Hepatocyte (in vitro differentiated cells): ENCODE data around the gene GMIP.

Experiments
- CTCF ChIP-seq: fragments of 200-600 bp; sonication (generic); IDR thresholded peaks from 2 replicates; pipeline ENCODE4 v1.5.1; 2016; ENCODE audit warnings: antibody characterized with exemption, mild to moderate bottlenecking; ENCODE audit not compliant: poor library complexity
- EZH2 ChIP-seq: fragments of 200-600 bp; sonication (generic); IDR thresholded peaks from 2 replicates; pipeline ENCODE4 v1.6.1; 2016; ENCODE audit warnings: antibody characterized with exemption, mild to moderate bottlenecking, borderline replicate concordance
- EZH2phosphoT487 ChIP-seq: fragments of 200-600 bp; sonication (generic); IDR thresholded peaks from one replicate; pipeline ENCODE4 v1.6.1; 2018; ENCODE audit warnings: antibody characterized with exemption, mild to moderate bottlenecking, low read depth, moderate library complexity; ENCODE audit not compliant: unreplicated experiment, severe bottlenecking

- no peak for TF ChIP-seq EZH2
- TF ChIP-seq CTCF = no peak
- TF ChIP-seq EZH2phosphoT487 = no peak
These were observed 5.8 kb downstream of the GMIP start for GRCh38 chr19:19637523-19638251.
